H1 (cell line): ENCODE data around the gene SPRING1. TPM values are rescaled to one million over a fixed set of nuclear protein-coding genes. Genes with fewer than 3 reads are reported as not detected.

Experiments used
- CHD1 ChIP-seq: IDR thresholded peaks from 2 replicates; pipeline ENCODE4 v1.6.1; 2012; ENCODE audit warnings: low read depth, low read length, improper control_type of control experiment
- CHD2 ChIP-seq: IDR thresholded peaks from 2 replicates; pipeline ENCODE4 v1.6.1; 2012; ENCODE audit warnings: low read length, improper control_type of control experiment
- EGR1 ChIP-seq: IDR thresholded peaks from 2 replicates; pipeline ENCODE4 v1.6.1; 2011; ENCODE audit warnings: low read depth, low read length, borderline replicate concordance
- EZH2 ChIP-seq: fragments of 200-600 bp; sonication (generic); IDR thresholded peaks from 2 replicates; pipeline ENCODE4 v1.7.1; 2012; ENCODE audit warnings: low read depth, mild to moderate bottlenecking, moderate library complexity, low read length, inconsistent platforms; ENCODE audit not compliant: severe bottlenecking
- GABPA ChIP-seq: IDR thresholded peaks from 2 replicates; pipeline ENCODE4 v1.6.1; 2011; ENCODE audit warnings: mild to moderate bottlenecking, low read length, moderate library complexity, borderline replicate concordance; ENCODE audit not compliant: insufficient read depth
- HDAC2 ChIP-seq, 2 experiments: fragments of 300-600 bp in 1 of 2; sonication (generic) in 1 of 2; IDR thresholded peaks; 2 replicates each; pipeline ENCODE4 v1.6.1; 2011 to 2012; ENCODE audit warnings: low read depth in 2 of 2, low read length in 2 of 2, mild to moderate bottlenecking in 2 of 2, moderate library complexity in 2 of 2, borderline replicate concordance in 1 of 2, inconsistent platforms in 1 of 2
- SIX5 ChIP-seq: IDR thresholded peaks from 2 replicates; pipeline ENCODE4 v1.6.1; 2011; ENCODE audit warnings: mild to moderate bottlenecking, low read depth, low read length
- polyA plus RNA-seq, 7 experiments: library from polyadenylated mRNA; depleted of rRNA in 3 of 7; stranded (reverse) in 5 of 7; unstranded in 2 of 7; fragments of >200 nt in 5 of 7; fragments of 200-250 nt in 2 of 7; gene quantifications; 1 replicate in 5 of 7; 2 replicates in 1 of 7; 4 replicates in 1 of 7; pipeline versions ENCODE4 v1.2.1 to v1.2.3, GENCODE V29; 2011 to 2013; ENCODE audit warnings: missing spikeins in 2 of 7, mixed read lengths in 2 of 7
- total RNA-seq: library from RNA; stranded (reverse); fragmentation: NEBNext Ultra II Directional; extraction: Animal tissue kit (Norgen Biotek cat#: 25700); gene quantifications from 2 replicates; pipeline ENCODE4 v1.2.1, GENCODE V29; 2021
- TF ChIP-seq, protein P1 (sequence below): fragments of 300-600 bp; sonication (generic); IDR thresholded peaks from 2 replicates; pipeline ENCODE4 v1.7.1; 2012; ENCODE audit warnings: low read length, moderate library complexity, mild to moderate bottlenecking, inconsistent platforms; ENCODE audit not compliant: insufficient replicate concordance
- TF ChIP-seq, protein P2 (sequence below): IDR thresholded peaks from 2 replicates; pipeline ENCODE4 v1.6.1; 2011; ENCODE audit warnings: low read length, improper control_type of control experiment
- TF ChIP-seq, protein P3 (sequence below): IDR thresholded peaks from 2 replicates; pipeline ENCODE4 v1.6.1; 2012; ENCODE audit warnings: inconsistent platforms

SPRING1 gene
- total and polyA plus RNA-seq, 2 of the 8 experiments (the other 6 are each of a cell fraction or from before 2014, with no cell fraction given), result 14.3 to 46.5 TPM

DNA sequence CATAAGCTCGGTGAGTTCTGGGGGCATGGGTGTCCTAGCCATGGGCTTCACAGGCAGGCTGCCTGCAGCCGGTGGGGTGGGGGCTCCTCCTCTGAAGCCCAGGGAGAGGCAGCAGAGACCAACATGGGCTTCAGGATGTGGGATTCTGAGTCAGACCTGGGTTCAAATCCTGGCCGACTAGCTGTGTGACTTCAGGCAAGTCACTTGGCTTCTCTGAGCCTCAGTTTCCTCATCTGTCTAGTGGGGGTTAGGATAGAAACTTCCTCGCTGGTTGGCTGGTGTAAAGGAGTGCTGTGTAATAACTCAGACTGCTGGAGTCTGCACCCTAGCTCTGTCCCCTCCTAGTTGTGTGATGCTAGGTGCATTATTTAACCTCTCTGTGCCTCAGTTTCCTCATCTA is 12.4 kb upstream of the SPRING1 start (continued):
- TF ChIP-seq, protein P1, sequence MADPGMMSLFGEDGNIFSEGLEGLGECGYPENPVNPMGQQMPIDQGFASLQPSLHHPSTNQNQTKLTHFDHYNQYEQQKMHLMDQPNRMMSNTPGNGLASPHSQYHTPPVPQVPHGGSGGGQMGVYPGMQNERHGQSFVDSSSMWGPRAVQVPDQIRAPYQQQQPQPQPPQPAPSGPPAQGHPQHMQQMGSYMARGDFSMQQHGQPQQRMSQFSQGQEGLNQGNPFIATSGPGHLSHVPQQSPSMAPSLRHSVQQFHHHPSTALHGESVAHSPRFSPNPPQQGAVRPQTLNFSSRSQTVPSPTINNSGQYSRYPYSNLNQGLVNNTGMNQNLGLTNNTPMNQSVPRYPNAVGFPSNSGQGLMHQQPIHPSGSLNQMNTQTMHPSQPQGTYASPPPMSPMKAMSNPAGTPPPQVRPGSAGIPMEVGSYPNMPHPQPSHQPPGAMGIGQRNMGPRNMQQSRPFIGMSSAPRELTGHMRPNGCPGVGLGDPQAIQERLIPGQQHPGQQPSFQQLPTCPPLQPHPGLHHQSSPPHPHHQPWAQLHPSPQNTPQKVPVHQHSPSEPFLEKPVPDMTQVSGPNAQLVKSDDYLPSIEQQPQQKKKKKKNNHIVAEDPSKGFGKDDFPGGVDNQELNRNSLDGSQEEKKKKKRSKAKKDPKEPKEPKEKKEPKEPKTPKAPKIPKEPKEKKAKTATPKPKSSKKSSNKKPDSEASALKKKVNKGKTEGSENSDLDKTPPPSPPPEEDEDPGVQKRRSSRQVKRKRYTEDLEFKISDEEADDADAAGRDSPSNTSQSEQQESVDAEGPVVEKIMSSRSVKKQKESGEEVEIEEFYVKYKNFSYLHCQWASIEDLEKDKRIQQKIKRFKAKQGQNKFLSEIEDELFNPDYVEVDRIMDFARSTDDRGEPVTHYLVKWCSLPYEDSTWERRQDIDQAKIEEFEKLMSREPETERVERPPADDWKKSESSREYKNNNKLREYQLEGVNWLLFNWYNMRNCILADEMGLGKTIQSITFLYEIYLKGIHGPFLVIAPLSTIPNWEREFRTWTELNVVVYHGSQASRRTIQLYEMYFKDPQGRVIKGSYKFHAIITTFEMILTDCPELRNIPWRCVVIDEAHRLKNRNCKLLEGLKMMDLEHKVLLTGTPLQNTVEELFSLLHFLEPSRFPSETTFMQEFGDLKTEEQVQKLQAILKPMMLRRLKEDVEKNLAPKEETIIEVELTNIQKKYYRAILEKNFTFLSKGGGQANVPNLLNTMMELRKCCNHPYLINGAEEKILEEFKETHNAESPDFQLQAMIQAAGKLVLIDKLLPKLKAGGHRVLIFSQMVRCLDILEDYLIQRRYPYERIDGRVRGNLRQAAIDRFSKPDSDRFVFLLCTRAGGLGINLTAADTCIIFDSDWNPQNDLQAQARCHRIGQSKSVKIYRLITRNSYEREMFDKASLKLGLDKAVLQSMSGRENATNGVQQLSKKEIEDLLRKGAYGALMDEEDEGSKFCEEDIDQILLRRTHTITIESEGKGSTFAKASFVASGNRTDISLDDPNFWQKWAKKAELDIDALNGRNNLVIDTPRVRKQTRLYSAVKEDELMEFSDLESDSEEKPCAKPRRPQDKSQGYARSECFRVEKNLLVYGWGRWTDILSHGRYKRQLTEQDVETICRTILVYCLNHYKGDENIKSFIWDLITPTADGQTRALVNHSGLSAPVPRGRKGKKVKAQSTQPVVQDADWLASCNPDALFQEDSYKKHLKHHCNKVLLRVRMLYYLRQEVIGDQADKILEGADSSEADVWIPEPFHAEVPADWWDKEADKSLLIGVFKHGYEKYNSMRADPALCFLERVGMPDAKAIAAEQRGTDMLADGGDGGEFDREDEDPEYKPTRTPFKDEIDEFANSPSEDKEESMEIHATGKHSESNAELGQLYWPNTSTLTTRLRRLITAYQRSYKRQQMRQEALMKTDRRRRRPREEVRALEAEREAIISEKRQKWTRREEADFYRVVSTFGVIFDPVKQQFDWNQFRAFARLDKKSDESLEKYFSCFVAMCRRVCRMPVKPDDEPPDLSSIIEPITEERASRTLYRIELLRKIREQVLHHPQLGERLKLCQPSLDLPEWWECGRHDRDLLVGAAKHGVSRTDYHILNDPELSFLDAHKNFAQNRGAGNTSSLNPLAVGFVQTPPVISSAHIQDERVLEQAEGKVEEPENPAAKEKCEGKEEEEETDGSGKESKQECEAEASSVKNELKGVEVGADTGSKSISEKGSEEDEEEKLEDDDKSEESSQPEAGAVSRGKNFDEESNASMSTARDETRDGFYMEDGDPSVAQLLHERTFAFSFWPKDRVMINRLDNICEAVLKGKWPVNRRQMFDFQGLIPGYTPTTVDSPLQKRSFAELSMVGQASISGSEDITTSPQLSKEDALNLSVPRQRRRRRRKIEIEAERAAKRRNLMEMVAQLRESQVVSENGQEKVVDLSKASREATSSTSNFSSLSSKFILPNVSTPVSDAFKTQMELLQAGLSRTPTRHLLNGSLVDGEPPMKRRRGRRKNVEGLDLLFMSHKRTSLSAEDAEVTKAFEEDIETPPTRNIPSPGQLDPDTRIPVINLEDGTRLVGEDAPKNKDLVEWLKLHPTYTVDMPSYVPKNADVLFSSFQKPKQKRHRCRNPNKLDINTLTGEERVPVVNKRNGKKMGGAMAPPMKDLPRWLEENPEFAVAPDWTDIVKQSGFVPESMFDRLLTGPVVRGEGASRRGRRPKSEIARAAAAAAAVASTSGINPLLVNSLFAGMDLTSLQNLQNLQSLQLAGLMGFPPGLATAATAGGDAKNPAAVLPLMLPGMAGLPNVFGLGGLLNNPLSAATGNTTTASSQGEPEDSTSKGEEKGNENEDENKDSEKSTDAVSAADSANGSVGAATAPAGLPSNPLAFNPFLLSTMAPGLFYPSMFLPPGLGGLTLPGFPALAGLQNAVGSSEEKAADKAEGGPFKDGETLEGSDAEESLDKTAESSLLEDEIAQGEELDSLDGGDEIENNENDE, result no peak
- TF ChIP-seq EZH2 (no peak), CHD2 (no peak), EGR1 (no peak), SIX5 (no peak), CHD1 (no peak), HDAC2 (IDR thresholded peaks at IDR 0.05; ENCODE audit: borderline replicate concordance in 1 of 2, low read depth in 2 of 2, low read length in 2 of 2) (no peak), GABPA (no peak)
- TF ChIP-seq, protein P2, sequence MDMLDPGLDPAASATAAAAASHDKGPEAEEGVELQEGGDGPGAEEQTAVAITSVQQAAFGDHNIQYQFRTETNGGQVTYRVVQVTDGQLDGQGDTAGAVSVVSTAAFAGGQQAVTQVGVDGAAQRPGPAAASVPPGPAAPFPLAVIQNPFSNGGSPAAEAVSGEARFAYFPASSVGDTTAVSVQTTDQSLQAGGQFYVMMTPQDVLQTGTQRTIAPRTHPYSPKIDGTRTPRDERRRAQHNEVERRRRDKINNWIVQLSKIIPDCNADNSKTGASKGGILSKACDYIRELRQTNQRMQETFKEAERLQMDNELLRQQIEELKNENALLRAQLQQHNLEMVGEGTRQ, result no peak
- TF ChIP-seq, protein P3, sequence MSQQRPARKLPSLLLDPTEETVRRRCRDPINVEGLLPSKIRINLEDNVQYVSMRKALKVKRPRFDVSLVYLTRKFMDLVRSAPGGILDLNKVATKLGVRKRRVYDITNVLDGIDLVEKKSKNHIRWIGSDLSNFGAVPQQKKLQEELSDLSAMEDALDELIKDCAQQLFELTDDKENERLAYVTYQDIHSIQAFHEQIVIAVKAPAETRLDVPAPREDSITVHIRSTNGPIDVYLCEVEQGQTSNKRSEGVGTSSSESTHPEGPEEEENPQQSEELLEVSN, result no peak
